ENCODE data around the gene FAM120A.

The FAM120A gene

GRCh38 chr9:93476924-93477323, 25.4 kb downstream of the FAM120A start:
- Mint-ChIP-seq H3K36me3 (peaks cover 21% of the 10 kb centered on the region), H3K4me3 (no peak overlapping the region), H3K27ac (no peak overlapping the region), H3K27me3 (no peaks in the 10 kb centered on the region), H3K9me3 (no peaks in the 10 kb centered on the region), H3K4me1 (peaks cover 43% of the 10 kb centered on the region)

GRCh38 chr9:93477397-93477796, 25.9 kb downstream of the FAM120A start:
- H3K4me1 Mint-ChIP-seq = peaks cover 41% of the 10 kb centered on the region
- H3K36me3 Mint-ChIP-seq = peaks cover 18% of the 10 kb centered on the region
- H3K9me3 Mint-ChIP-seq = no peaks in the 10 kb centered on the region
- peak overlapping the region; percentile 46 for H3K27ac Mint-ChIP-seq
- H3K27me3 Mint-ChIP-seq = no peaks in the 10 kb centered on the region
- no peak overlapping the region for H3K4me3 Mint-ChIP-seq

- peaks cover 43% of the 10 kb centered on the region for H3K4me1 Mint-ChIP-seq
- no peak overlapping the region for H3K27ac Mint-ChIP-seq
- no peaks in the 10 kb centered on the region for H3K9me3 Mint-ChIP-seq
- no peak overlapping the region for H3K4me3 Mint-ChIP-seq
- no peaks in the 10 kb centered on the region for H3K27me3 Mint-ChIP-seq
- H3K36me3 Mint-ChIP-seq = peaks cover 19% of the 10 kb centered on the region
Observed at GRCh38 chr9:93479726-93480125, 28.2 kb downstream of the FAM120A start.

GRCh38 chr9:93480262-93480661, 28.8 kb downstream of the FAM120A start:
- H3K4me1 Mint-ChIP-seq = peaks cover 45% of the 10 kb centered on the region
- H3K4me3 Mint-ChIP-seq = no peak overlapping the region
- H3K27me3 Mint-ChIP-seq = no peaks in the 10 kb centered on the region
- H3K36me3 Mint-ChIP-seq = peaks cover 19% of the 10 kb centered on the region
- no peak overlapping the region for H3K27ac Mint-ChIP-seq
- no peaks in the 10 kb centered on the region for H3K9me3 Mint-ChIP-seq

GRCh38 chr9:93480728-93481324, 29.3 kb downstream of the FAM120A start:
- Mint-ChIP-seq H3K9me3 (no peaks in the 10 kb centered on the region), H3K27ac (no peak overlapping the region), H3K36me3 (peaks cover 18% of the 10 kb centered on the region)

GRCh38 chr9:93483497-93483896, 32.0 kb downstream of the FAM120A start:
- H3K9me3 Mint-ChIP-seq = no peaks in the 10 kb centered on the region
- H3K36me3 Mint-ChIP-seq = peaks cover 24% of the 10 kb centered on the region
- H3K4me1 Mint-ChIP-seq = peaks cover 49% of the 10 kb centered on the region
- H3K27me3 Mint-ChIP-seq = no peaks in the 10 kb centered on the region
- no peak overlapping the region for H3K27ac Mint-ChIP-seq
- no peak overlapping the region for H3K4me3 Mint-ChIP-seq

More at GRCh38 chr9:93480728-93481324, 29.3 kb downstream of the FAM120A start:
- Mint-ChIP-seq H3K4me3 (no peak overlapping the region), H3K27me3 (no peaks in the 10 kb centered on the region), H3K4me1 (peaks cover 43% of the 10 kb centered on the region)

- H3K9me3 Mint-ChIP-seq = no peaks in the 10 kb centered on the region
- no peaks in the 10 kb centered on the region for H3K27me3 Mint-ChIP-seq
- H3K27ac Mint-ChIP-seq = no peak overlapping the region
- peaks cover 22% of the 10 kb centered on the region for H3K36me3 Mint-ChIP-seq
- H3K4me3 Mint-ChIP-seq = no peak overlapping the region
- H3K4me1 Mint-ChIP-seq = peaks cover 57% of the 10 kb centered on the region
Observed at GRCh38 chr9:93486268-93486667, 34.8 kb downstream of the FAM120A start.

- H3K4me1 Mint-ChIP-seq = peaks cover 58% of the 10 kb centered on the region
Observed at GRCh38 chr9:93488244-93488643, 36.8 kb downstream of the FAM120A start.

GRCh38 chr9:93491593-93492232, 40.2 kb downstream of the FAM120A start:
- H3K36me3 Mint-ChIP-seq = peaks cover 21% of the 10 kb centered on the region
- peaks cover 61% of the 10 kb centered on the region for H3K4me1 Mint-ChIP-seq
- no peaks in the 10 kb centered on the region for H3K27me3 Mint-ChIP-seq
- no peaks in the 10 kb centered on the region for H3K9me3 Mint-ChIP-seq
- no peak overlapping the region for H3K4me3 Mint-ChIP-seq
- no peak overlapping the region for H3K27ac Mint-ChIP-seq

More at GRCh38 chr9:93488244-93488643, 36.8 kb downstream of the FAM120A start:
- no peaks in the 10 kb centered on the region for H3K27me3 Mint-ChIP-seq
- no peaks in the 10 kb centered on the region for H3K9me3 Mint-ChIP-seq
- H3K27ac Mint-ChIP-seq = peak overlapping the region; percentile 6
- peaks cover 20% of the 10 kb centered on the region for H3K36me3 Mint-ChIP-seq
- no peak overlapping the region for H3K4me3 Mint-ChIP-seq

GRCh38 chr9:93492327-93492726, 40.8 kb downstream of the FAM120A start:
- Mint-ChIP-seq H3K36me3 (peaks cover 18% of the 10 kb centered on the region), H3K27ac (no peak overlapping the region), H3K27me3 (no peaks in the 10 kb centered on the region), H3K4me1 (peaks cover 58% of the 10 kb centered on the region), H3K9me3 (no peaks in the 10 kb centered on the region), H3K4me3 (no peak overlapping the region)

GRCh38 chr9:93493949-93494348, 42.5 kb downstream of the FAM120A start:
- Mint-ChIP-seq H3K4me1 (peaks cover 50% of the 10 kb centered on the region), H3K9me3 (no peaks in the 10 kb centered on the region), H3K27ac (no peak overlapping the region), H3K4me3 (no peak overlapping the region), H3K27me3 (no peaks in the 10 kb centered on the region), H3K36me3 (peaks cover 18% of the 10 kb centered on the region)

GRCh38 chr9:93496285-93496684, 44.8 kb downstream of the FAM120A start:
- H3K27me3 Mint-ChIP-seq = no peaks in the 10 kb centered on the region
- H3K4me3 Mint-ChIP-seq = no peak overlapping the region
- no peaks in the 10 kb centered on the region for H3K9me3 Mint-ChIP-seq
- peaks cover 34% of the 10 kb centered on the region for H3K36me3 Mint-ChIP-seq
- H3K27ac Mint-ChIP-seq = no peak overlapping the region
- H3K4me1 Mint-ChIP-seq = peaks cover 55% of the 10 kb centered on the region

- Mint-ChIP-seq H3K27me3 (no peaks in the 10 kb centered on the region), H3K36me3 (peaks cover 44% of the 10 kb centered on the region), H3K4me3 (peak overlapping the region; percentile 85)
Observed at GRCh38 chr9:93500571-93501298, 49.2 kb downstream of the FAM120A start.

GRCh38 chr9:93501406-93501805, 49.9 kb downstream of the FAM120A start:
- Mint-ChIP-seq H3K27ac (peak overlapping the region; percentile 52), H3K27me3 (no peaks in the 10 kb centered on the region), H3K4me1 (peaks cover 67% of the 10 kb centered on the region), H3K9me3 (no peaks in the 10 kb centered on the region), H3K4me3 (peak overlapping the region; percentile 85), H3K36me3 (peaks cover 41% of the 10 kb centered on the region)

More at GRCh38 chr9:93500571-93501298, 49.2 kb downstream of the FAM120A start:
- no peaks in the 10 kb centered on the region for H3K9me3 Mint-ChIP-seq
- H3K4me1 Mint-ChIP-seq = peaks cover 67% of the 10 kb centered on the region
- peak overlapping the region; percentile 52 for H3K27ac Mint-ChIP-seq

- H3K27ac Mint-ChIP-seq = no peak overlapping the region
- no peaks in the 10 kb centered on the region for H3K27me3 Mint-ChIP-seq
- no peak overlapping the region for H3K4me3 Mint-ChIP-seq
- peaks cover 40% of the 10 kb centered on the region for H3K36me3 Mint-ChIP-seq
- H3K4me1 Mint-ChIP-seq = peaks cover 84% of the 10 kb centered on the region
- no peaks in the 10 kb centered on the region for H3K9me3 Mint-ChIP-seq
Observed at GRCh38 chr9:93503381-93503780, 51.9 kb downstream of the FAM120A start.

GRCh38 chr9:93505541-93506132, 54.2 kb downstream of the FAM120A start:
- Mint-ChIP-seq H3K36me3 (peaks cover 28% of the 10 kb centered on the region), H3K9me3 (no peaks in the 10 kb centered on the region), H3K4me3 (no peak overlapping the region), H3K27me3 (no peaks in the 10 kb centered on the region), H3K27ac (no peak overlapping the region), H3K4me1 (peaks cover 81% of the 10 kb centered on the region)

Measured in activated naive CD4-positive, alpha-beta T cell treated with anti-CD3 and anti-CD28 coated beads, Interleukin-2, amount 50 U/mL, for 24 hours (primary cell).